Stimulated activated CD4-positive, alpha-beta T cell treated with anti-CD3 and anti-CD28 coated beads, Interleukin-15, amount 100 ng/mL, for 48 hours (primary cell): Measurements from ENCODE around the gene TAF1C.

Source experiments
- DNase-seq, 2 donors: peaks; one replicate each; pipeline ENCODE4 v3.0.0-alpha.2; 2020; ENCODE audit warnings: low read depth in 2 of 2

Gene TAF1C

GRCh38 chr16:84132527-84133285 lies 54.2 kb downstream of the TAF1C start:
- no peak for DNase-seq

DNA sequence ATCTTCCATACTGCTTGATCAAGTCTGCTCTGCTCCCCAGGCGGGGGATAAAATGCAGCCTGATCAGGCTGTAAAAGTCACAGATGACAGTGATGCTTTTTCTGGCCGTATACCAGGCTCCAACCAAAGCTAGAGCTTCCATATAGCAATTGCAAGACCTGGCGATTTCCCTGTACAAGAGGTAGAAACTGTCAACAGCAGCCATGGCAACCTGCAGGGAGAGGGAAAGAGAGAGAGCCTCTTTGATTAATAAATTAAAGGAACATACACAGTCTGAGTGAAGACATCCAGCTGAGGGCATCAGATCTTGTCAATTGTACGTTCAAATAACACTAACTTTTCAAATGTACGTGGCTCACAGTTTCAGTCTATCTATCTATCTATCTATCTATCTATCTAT lies 55.7 kb downstream of the TAF1C start:
- DNase-seq = no peak
